Measurements from ENCODE around the gene SBF2.

GRCh38 chr11:10029386-10030121 is 264.5 kb downstream of the SBF2 start:
- TF ChIP-seq CTCF (optimal IDR thresholded peaks at IDR 0.05 in 1 of 3, IDR thresholded peaks at IDR 0.05 in 1 of 3, conservative IDR thresholded peaks at IDR 0.05 in 1 of 3; ENCODE audit: extremely low read depth in 1 of 3, insufficient read depth in 2 of 3, low read length in 3 of 3): no peak
- TF ChIP-seq EZH2 (IDR thresholded peaks at IDR 0.05; ENCODE audit: low read length): no peak

Data from keratinocyte (primary cell).